ENCODE measurements around the gene HNRNPUL2. TPM values are rescaled to one million over a fixed set of nuclear protein-coding genes. Genes with fewer than 3 reads are reported as not detected.

Gene HNRNPUL2
- total and polyA plus RNA-seq, 2 of the 8 experiments (the other 6 are each of a cell fraction or from before 2014, with no cell fraction given) = 14.9 to 46.4 TPM

GRCh38 chr11:62673196-62673525 lies 54.1 kb downstream of the HNRNPUL2 start:
- DNase-seq (ENCODE audit: low read depth in 1 of 2, low spot score in 2 of 2) (no peak), FAIRE-seq (no peak)
- Histone ChIP-seq H2BK15ac (ENCODE audit: low read length) (no peak overlapping the region), H4K20me1 (replicated peaks in 1 of 2; ENCODE audit: control insufficient read depth in 1 of 2, insufficient read depth in 2 of 2, low read length in 2 of 2) (peaks cover 0 to 1% of the 10 kb centered on the region in 2 experiments), H3K79me1 (ENCODE audit: low read depth, low read length) (peaks cover 6% of the 10 kb centered on the region; the same call in 1 of the 2 replicates), H3K14ac (ENCODE audit: insufficient read length) (no peak overlapping the region), H3K56ac (replicated peaks; ENCODE audit: insufficient read length, low read depth, low read length) (no peak overlapping the region), H3K36me3 (ENCODE audit: control insufficient read depth in 2 of 4, insufficient read depth in 4 of 4, low read length in 3 of 4) (peaks cover 5 to 29% (median 9%) of the 10 kb centered on the region in 4 experiments; a peak in 5 of 8 replicates), H3K23ac (ENCODE audit: insufficient read length) (no peak overlapping the region), H3K9me3 (ENCODE audit: insufficient read depth in 2 of 2, low read depth in 1 of 2, low read length in 1 of 2) (no peaks in the 10 kb centered on the region), H4K8ac (ENCODE audit: extremely low read depth, insufficient read depth, low read length) (no peak overlapping the region), H3K27me3 (replicated peaks in 1 of 4; ENCODE audit: control insufficient read depth in 3 of 4, extremely low read depth in 1 of 4, insufficient read depth in 3 of 4, low read length in 3 of 4) (no peaks in the 10 kb centered on the region), H4K5ac (ENCODE audit: insufficient read length, low read depth, low read length) (no peak overlapping the region), H2BK12ac (ENCODE audit: low read depth, low read length) (no peak overlapping the region), H2BK120ac (replicated peaks; ENCODE audit: low read depth, low read length) (no peak overlapping the region), H4K91ac (replicated peaks; ENCODE audit: insufficient read length, low read length) (no peak overlapping the region), H2AFZ (ENCODE audit: low read length) (no peak overlapping the region), H3K27ac (ENCODE audit: low read depth, low read length) (no peak overlapping the region), H3K4me3 (ENCODE audit: extremely low read depth in 1 of 4, insufficient read depth in 2 of 4, low read depth in 3 of 4, low read length in 4 of 4) (peak overlapping the region in 2 of 4 experiments; percentile 88 to 96; a peak in 2 of 8 replicates), H3K79me2 (ENCODE audit: control insufficient read depth in 1 of 2, insufficient read depth in 2 of 2, low read length in 2 of 2) (peaks cover 0 to 17% of the 10 kb centered on the region in 2 experiments; a peak in 2 of 4 replicates), H3K23me2 (ENCODE audit: low read depth, low read length) (peaks cover 12% of the 10 kb centered on the region), H3K9ac (replicated peaks in 1 of 4; ENCODE audit: extremely low read depth in 1 of 4, low read depth in 3 of 4, low read length in 3 of 4) (no peak overlapping the region), H3K18ac (ENCODE audit: extremely low read depth, low read length) (no peak overlapping the region), H2AK5ac (ENCODE audit: low read depth, low read length) (no peak overlapping the region), H2BK5ac (ENCODE audit: low read depth, low read length) (no peak overlapping the region), H3K4me1 (replicated peaks in 1 of 4; ENCODE audit: control insufficient read depth in 3 of 4, insufficient read depth in 4 of 4, low read length in 3 of 4) (peaks cover 3 to 8% (median 5%) of the 10 kb centered on the region in 4 experiments; a peak in 6 of 7 replicates), H2BK20ac (ENCODE audit: low read length) (no peak overlapping the region), H3K4ac (replicated peaks; ENCODE audit: insufficient read length, low read depth, low read length) (no peak overlapping the region), H3K4me2 (ENCODE audit: insufficient read depth in 1 of 2, low read depth in 2 of 2, low read length in 2 of 2) (peak overlapping the region in 1 of 2 experiments; percentile 90; a peak in 2 of 4 replicates)
- CTCF ChIA-PET (ENCODE audit: partially characterized antibody) = interaction anchor here (0.6 to 1.2 kb wide), 3 partner anchors 96 to 1478 kb away, joined by 3 read pairs; no protein-coding TSS in a partner anchor
- WGBS, 2 experiments (ENCODE audit: extremely low coverage in 1 of 2, insufficient coverage in 1 of 2, insufficient read length in 1 of 2, insufficient replicate concordance in 2 of 2, low coverage in 1 of 2, low lambda C conversion rate in 2 of 2, missing lambda C conversion rate in 1 of 2) = 97% methylated on average over 2 of the region's 2 CpGs; no CpG with 5 or more reads in 1 of the 2 experiments
- POLR2A ChIA-PET (ENCODE audit: partially characterized antibody) = interaction anchor here (0.9 to 61.4 kb wide), 8 partner anchors 13 to 168 kb away, joined by 3 to 2041 read pairs (median 15); partner anchors contain the start of genes BSCL2, C11orf98, CSKMT and EEF1G
- no peak for TF ChIP-seq SIX5 (IDR thresholded peaks at IDR 0.05; ENCODE audit: low read depth, low read length)
- TF ChIP-seq RAD21 (IDR thresholded peaks at IDR 0.05 in 1 of 2, conservative IDR thresholded peaks at IDR 0.05 in 1 of 2; ENCODE audit: low read depth in 2 of 2, low read length in 2 of 2) = no peak
- TF ChIP-seq KDM5A (IDR thresholded peaks at IDR 0.05; ENCODE audit: low read length) = no peak
- no peak for TF ChIP-seq YY1 (IDR thresholded peaks at IDR 0.05; ENCODE audit: low read depth, low read length)
- TF ChIP-seq TAF1 (IDR thresholded peaks at IDR 0.05; ENCODE audit: low read depth, low read length) = no peak
- TF ChIP-seq EGR1 (IDR thresholded peaks at IDR 0.05; ENCODE audit: borderline replicate concordance, low read depth, low read length) = no peak
- no peak for TF ChIP-seq E2F6 (IDR thresholded peaks at IDR 0.05)
- no peak for TF ChIP-seq SIN3A (conservative IDR thresholded peaks at IDR 0.05 in 1 of 2, IDR thresholded peaks at IDR 0.05 in 1 of 2; ENCODE audit: low read depth in 1 of 2, low read length in 2 of 2)
- TF ChIP-seq POLR2A (IDR thresholded peaks at IDR 0.05; ENCODE audit: control extremely low read depth in 1 of 2, low read depth in 2 of 2, low read length in 2 of 2) = no peak
- TF ChIP-seq SUZ12 (IDR thresholded peaks at IDR 0.05; ENCODE audit: low read length) = no peak
- TF ChIP-seq BCL11A (IDR thresholded peaks at IDR 0.05; ENCODE audit: low read depth in 2 of 2, low read length in 2 of 2) = no peak
- no peak for TF ChIP-seq SIRT6 (IDR thresholded peaks at IDR 0.05; ENCODE audit: low read length)
- TF ChIP-seq RFX5 (IDR thresholded peaks at IDR 0.05; ENCODE audit: borderline replicate concordance, low read depth, low read length) = no peak
